Testis (tissue), 3 donors: ENCODE results near the gene NPLOC4. TPM values are rescaled to one million over a fixed set of nuclear protein-coding genes. Genes with fewer than 3 reads are reported as not detected.
A peak's percentile ranks its signal among the peaks of the same experiment; 100 is the strongest.

Source experiments
- DNase-seq: peaks from one replicate; pipeline ENCODE4 v3.0.0-alpha.2; 2019
- H3K27ac ChIP-seq, 2 donors: fragments of 200-600 bp; sonication (generic); one replicate each; pipeline ENCODE4 v1.5.1; 2019
- H3K27me3 ChIP-seq: fragments of 200-600 bp; sonication (generic); one replicate; pipeline ENCODE4 v1.5.1; 2019
- H3K36me3 ChIP-seq: fragments of 200-600 bp; sonication (generic); one replicate; pipeline ENCODE4 v1.5.1; 2017; ENCODE audit warnings: low read depth; ENCODE audit errors: missing control alignments
- H3K4me1 ChIP-seq: fragments of 200-600 bp; sonication (generic); one replicate; pipeline ENCODE4 v1.5.1; 2019
- H3K4me3 ChIP-seq, 2 donors: fragments of 200-600 bp; sonication (generic); one replicate each; pipeline ENCODE4 v1.5.1; 2017 to 2019
- H3K9me3 ChIP-seq: fragments of 200-600 bp; sonication (generic); one replicate; pipeline ENCODE4 v1.5.1; 2017
- POLR2A ChIP-seq: fragments of 450-650 bp; IDR thresholded peaks from one replicate; pipeline ENCODE4 v1.6.1; 2017; ENCODE audit warnings: antibody characterized with exemption, mild to moderate bottlenecking, moderate library complexity
- WGBS, 2 donors: methylation state at CpG; one replicate each; pipeline ENCODE4 v1.1.5; 2018; 5-methylcytosine and 5-hydroxymethylcytosine counted together
- intact Hi-C: fragments of 100-400 bp; cut with DNase I; formaldehyde crosslinking; loops from one replicate; pipeline ENCODE4 v1.15.1; 2023; ENCODE audit warnings: low total_unique reads
- polyA plus RNA-seq: library from polyadenylated mRNA; stranded (reverse); fragments of 350-450 nt; fragmentation: Illumina TruSeq; extraction: RNeasy Lipid Tissue Mini Kit (QIAGEN cat#74804); gene quantifications from one replicate; pipeline ENCODE4 v1.2.3, GENCODE V29; 2014; ENCODE audit warnings: low read depth, low replicate concordance; ENCODE audit not compliant: insufficient read depth
- total RNA-seq, 2 donors: library from RNA; depleted of rRNA; stranded (reverse); fragments of >200 nt; gene quantifications; one replicate each; pipeline ENCODE4 v1.2.3, GENCODE V29; 2016
- TF ChIP-seq, protein P1 (sequence below), 3 experiments: fragments of 450-650 bp in 2 of 3; fragments of 200-600 bp in 1 of 3; sonication (generic) in 1 of 3; IDR thresholded peaks; one replicate each; pipeline ENCODE4 v1.5.1; 2016 to 2019; ENCODE audit warnings: antibody characterized with exemption in 3 of 3, mild to moderate bottlenecking in 2 of 3, moderate library complexity in 1 of 3

Gene NPLOC4
- total and polyA plus RNA-seq, 3 donors from 2014 or later: 106 to 130 (median 122) TPM

DNA sequence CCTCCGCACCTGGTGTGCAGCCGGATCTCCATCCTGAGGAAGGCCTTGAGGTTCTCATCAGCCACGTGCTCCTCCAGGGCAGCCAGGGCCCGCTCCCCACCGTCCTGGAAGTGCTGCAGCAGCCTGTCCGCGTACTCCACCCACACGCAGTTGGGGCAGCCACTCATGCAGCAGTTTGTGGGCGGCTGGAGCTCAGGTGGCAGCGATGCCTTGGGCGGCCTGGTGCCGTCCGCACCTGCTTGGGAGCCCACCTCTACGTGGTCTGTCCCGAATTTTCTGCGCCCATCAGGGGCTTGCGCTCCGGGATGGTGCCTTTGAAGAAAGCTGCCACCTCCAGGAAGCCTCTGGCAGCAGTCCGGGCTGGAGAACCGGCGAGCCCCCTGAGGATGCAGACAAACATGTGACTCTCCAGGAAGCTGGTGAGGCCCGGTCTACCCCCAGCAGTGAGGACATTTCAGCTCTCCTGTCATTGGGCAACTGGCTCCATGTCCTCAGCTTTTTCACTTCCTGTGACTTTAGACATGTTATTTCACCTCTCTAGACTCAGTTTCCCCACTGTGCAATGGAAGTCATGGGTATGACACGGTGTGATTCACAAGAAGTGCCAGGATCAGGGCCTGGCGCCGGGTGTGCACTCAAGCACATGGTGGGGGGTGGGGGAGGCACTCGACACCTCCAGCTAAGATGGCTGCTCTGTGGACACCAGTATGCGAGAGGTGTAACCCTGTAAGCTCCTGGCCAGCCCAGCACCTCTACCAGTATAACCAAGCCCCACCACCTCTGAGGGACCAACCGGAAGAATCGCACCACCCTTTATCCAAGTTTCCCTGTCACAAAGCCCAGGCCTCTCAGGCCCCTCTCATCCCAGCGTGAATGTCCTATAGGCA, 28.5 kb upstream of the NPLOC4 start:
- H3K4me1 ChIP-seq: peaks cover 8% of the 10 kb centered on the region
- H3K9me3 ChIP-seq: no peaks in the 10 kb centered on the region
- TF ChIP-seq, protein P1, sequence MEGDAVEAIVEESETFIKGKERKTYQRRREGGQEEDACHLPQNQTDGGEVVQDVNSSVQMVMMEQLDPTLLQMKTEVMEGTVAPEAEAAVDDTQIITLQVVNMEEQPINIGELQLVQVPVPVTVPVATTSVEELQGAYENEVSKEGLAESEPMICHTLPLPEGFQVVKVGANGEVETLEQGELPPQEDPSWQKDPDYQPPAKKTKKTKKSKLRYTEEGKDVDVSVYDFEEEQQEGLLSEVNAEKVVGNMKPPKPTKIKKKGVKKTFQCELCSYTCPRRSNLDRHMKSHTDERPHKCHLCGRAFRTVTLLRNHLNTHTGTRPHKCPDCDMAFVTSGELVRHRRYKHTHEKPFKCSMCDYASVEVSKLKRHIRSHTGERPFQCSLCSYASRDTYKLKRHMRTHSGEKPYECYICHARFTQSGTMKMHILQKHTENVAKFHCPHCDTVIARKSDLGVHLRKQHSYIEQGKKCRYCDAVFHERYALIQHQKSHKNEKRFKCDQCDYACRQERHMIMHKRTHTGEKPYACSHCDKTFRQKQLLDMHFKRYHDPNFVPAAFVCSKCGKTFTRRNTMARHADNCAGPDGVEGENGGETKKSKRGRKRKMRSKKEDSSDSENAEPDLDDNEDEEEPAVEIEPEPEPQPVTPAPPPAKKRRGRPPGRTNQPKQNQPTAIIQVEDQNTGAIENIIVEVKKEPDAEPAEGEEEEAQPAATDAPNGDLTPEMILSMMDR (IDR thresholded peaks at IDR 0.05): no peak
- no peak for TF ChIP-seq POLR2A
- intact Hi-C loops: no loop called here
- H3K27me3 ChIP-seq: no peaks in the 10 kb centered on the region
- peak overlapping the region; percentile 75 to 92 for H3K4me3 ChIP-seq
- no peak for DNase-seq
- 33 to 57% methylated on average over 12 to 30 of the region's 30 CpGs for WGBS, 2 donors
- no peaks in the 10 kb centered on the region for H3K36me3 ChIP-seq
- peak overlapping the region in 1 of 2 donors; percentile 79 for H3K27ac ChIP-seq

- Histone ChIP-seq H3K4me1 (peaks cover 8% of the 10 kb centered on the region), H3K36me3 (no peaks in the 10 kb centered on the region), H3K4me3 (no peak overlapping the region), H3K27ac (no peak overlapping the region), H3K27me3 (no peaks in the 10 kb centered on the region), H3K9me3 (no peaks in the 10 kb centered on the region)
- no peak for DNase-seq
- TF ChIP-seq, protein P1 (IDR thresholded peaks at IDR 0.05): no peak
- TF ChIP-seq POLR2A: no peak
- intact Hi-C loops: no loop called here
- WGBS, 2 donors: 90 to 96% methylated on average over 2 to 6 of the region's 7 CpGs
These were observed 27.1 kb upstream of the NPLOC4 start for GRCh38 chr17:81664051-81664470.

DNA sequence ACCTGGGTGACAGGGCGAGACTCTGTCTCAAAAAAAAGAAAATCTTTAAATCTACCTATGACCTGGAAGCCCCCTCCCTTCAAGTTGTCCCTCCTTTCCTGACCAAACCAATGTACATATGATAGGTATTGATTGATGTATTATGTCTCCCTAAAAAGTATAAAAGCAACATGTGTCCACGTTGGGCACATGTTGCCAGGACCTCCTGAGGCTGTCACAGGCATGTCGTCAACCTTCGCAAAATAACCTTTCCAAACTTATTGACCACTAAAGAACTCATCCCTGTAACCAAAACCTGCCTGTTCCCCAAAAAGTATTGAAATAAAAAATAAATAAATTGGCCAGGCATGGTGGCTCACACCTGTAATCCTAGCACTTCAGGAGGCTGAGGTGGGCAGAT, 25.1 kb upstream of the NPLOC4 start:
- no peaks in the 10 kb centered on the region for H3K27me3 ChIP-seq
- DNase-seq: no peak
- no peak overlapping the region for H3K4me3 ChIP-seq
- intact Hi-C loops: no loop called here
- H3K36me3 ChIP-seq: no peaks in the 10 kb centered on the region
- 90 to 93% methylated on average over 4 of the region's 4 CpGs for WGBS, 2 donors
- H3K27ac ChIP-seq: no peak overlapping the region
- peaks cover 8% of the 10 kb centered on the region for H3K4me1 ChIP-seq
- TF ChIP-seq POLR2A: no peak
- TF ChIP-seq, protein P1 (IDR thresholded peaks at IDR 0.05): no peak
- no peaks in the 10 kb centered on the region for H3K9me3 ChIP-seq

DNA sequence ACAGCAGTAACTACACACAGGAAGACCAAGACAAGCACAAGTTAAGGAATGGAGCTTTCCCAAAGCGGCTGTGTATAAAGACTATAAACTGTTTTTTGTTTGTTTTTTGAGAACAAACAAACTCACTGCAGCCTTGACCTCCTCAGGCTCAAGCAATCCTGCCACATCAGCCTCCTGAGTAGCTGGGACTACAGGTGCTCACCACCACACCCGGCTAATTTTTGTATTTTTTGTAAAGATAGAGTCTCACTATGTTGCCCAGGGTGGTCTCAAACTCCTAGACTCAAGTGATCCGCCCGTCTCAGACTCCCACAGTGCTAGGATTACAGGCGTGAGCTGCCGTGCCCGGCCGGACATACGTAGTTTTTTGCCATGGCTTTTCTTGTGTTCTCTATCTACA, 23.5 kb upstream of the NPLOC4 start:
- Histone ChIP-seq H3K4me3 (no peak overlapping the region), H3K27me3 (no peaks in the 10 kb centered on the region), H3K27ac (no peak overlapping the region), H3K4me1 (peaks cover 3% of the 10 kb centered on the region), H3K36me3 (no peaks in the 10 kb centered on the region), H3K9me3 (no peaks in the 10 kb centered on the region)
- intact Hi-C loops: no loop called here
- 93 to 94% methylated on average over 9 of the region's 9 CpGs for WGBS, 2 donors
- DNase-seq: no peak
- TF ChIP-seq POLR2A: no peak
- TF ChIP-seq, protein P1 (IDR thresholded peaks at IDR 0.05): no peak
